ENCODE measurements around the gene RAP1B. TPM values are rescaled to one million over a fixed set of nuclear protein-coding genes. Genes with fewer than 3 reads are reported as not detected.

Gene RAP1B
- total and polyA plus RNA-seq, 9 of the 15 experiments (the other 6 are each of a cell fraction or from before 2014, with no cell fraction given) = 107 to 309 (median 170) TPM

- TF ChIP-seq ZNF609 (CRISPR knock-in tag; IDR thresholded peaks at IDR 0.05; ENCODE audit: borderline replicate concordance) (no peak), ZNF239 (CRISPR knock-in tag; IDR thresholded peaks at IDR 0.05) (no peak; the same call in 1 of the 2 replicates), ZNF354B (CRISPR knock-in tag; IDR thresholded peaks at IDR 0.05) (no peak), ZKSCAN1 (IDR thresholded peaks at IDR 0.05; ENCODE audit: low read depth, low read length) (peak; percentile 85), ELK3 (CRISPR knock-in tag; IDR thresholded peaks at IDR 0.05) (no peak), CHD2 (IDR thresholded peaks at IDR 0.05; ENCODE audit: low read depth, low read length) (peak; percentile 63), SP1 (CRISPR knock-in tag; IDR thresholded peaks at IDR 0.05) (peak; percentile 82), FOSL1 (tag; conservative IDR thresholded peaks at IDR 0.05) (peak; percentile 68; the same call in 1 of the 2 replicates), EHMT2 (IDR thresholded peaks at IDR 0.05) (no peak), RAD21 (CRISPR knock-in tag; conservative IDR thresholded peaks at IDR 0.05 in 1 of 2, IDR thresholded peaks at IDR 0.05 in 1 of 2) (peak; percentile 27 to 34; a peak in 3 of 4 replicates), RBM17 (IDR thresholded peaks at IDR 0.05; ENCODE audit: borderline replicate concordance, low read depth, low read length) (no peak), ZNF282 (CRISPR knock-in tag; IDR thresholded peaks at IDR 0.05) (no peak)
- TF ChIP-seq, protein P1, sequence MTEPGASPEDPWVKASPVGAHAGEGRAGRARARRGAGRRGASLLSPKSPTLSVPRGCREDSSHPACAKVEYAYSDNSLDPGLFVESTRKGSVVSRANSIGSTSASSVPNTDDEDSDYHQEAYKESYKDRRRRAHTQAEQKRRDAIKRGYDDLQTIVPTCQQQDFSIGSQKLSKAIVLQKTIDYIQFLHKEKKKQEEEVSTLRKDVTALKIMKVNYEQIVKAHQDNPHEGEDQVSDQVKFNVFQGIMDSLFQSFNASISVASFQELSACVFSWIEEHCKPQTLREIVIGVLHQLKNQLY (CRISPR knock-in tag; conservative IDR thresholded peaks at IDR 0.05) = no peak
- TF ChIP-seq, protein P2, sequence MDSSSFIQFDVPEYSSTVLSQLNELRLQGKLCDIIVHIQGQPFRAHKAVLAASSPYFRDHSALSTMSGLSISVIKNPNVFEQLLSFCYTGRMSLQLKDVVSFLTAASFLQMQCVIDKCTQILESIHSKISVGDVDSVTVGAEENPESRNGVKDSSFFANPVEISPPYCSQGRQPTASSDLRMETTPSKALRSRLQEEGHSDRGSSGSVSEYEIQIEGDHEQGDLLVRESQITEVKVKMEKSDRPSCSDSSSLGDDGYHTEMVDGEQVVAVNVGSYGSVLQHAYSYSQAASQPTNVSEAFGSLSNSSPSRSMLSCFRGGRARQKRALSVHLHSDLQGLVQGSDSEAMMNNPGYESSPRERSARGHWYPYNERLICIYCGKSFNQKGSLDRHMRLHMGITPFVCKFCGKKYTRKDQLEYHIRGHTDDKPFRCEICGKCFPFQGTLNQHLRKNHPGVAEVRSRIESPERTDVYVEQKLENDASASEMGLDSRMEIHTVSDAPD (CRISPR knock-in tag; IDR thresholded peaks at IDR 0.05) = no peak
- TF ChIP-seq, protein P3, sequence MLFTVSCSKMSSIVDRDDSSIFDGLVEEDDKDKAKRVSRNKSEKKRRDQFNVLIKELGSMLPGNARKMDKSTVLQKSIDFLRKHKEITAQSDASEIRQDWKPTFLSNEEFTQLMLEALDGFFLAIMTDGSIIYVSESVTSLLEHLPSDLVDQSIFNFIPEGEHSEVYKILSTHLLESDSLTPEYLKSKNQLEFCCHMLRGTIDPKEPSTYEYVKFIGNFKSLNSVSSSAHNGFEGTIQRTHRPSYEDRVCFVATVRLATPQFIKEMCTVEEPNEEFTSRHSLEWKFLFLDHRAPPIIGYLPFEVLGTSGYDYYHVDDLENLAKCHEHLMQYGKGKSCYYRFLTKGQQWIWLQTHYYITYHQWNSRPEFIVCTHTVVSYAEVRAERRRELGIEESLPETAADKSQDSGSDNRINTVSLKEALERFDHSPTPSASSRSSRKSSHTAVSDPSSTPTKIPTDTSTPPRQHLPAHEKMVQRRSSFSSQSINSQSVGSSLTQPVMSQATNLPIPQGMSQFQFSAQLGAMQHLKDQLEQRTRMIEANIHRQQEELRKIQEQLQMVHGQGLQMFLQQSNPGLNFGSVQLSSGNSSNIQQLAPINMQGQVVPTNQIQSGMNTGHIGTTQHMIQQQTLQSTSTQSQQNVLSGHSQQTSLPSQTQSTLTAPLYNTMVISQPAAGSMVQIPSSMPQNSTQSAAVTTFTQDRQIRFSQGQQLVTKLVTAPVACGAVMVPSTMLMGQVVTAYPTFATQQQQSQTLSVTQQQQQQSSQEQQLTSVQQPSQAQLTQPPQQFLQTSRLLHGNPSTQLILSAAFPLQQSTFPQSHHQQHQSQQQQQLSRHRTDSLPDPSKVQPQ (CRISPR knock-in tag; IDR thresholded peaks at IDR 0.05; ENCODE audit: borderline replicate concordance) = no peak
Observed at GRCh38 chr12:68686595-68687521, 76.2 kb downstream of the RAP1B start, which contains the start of gene NUP107 (continued).

Measured in K562 (cell line).